HAP-1 (cell line): ENCODE results near the gene QSOX1.

Source experiments
- DNase-seq, 2 experiments: peaks; one replicate each; pipeline ENCODE4 v3.0.0-alpha.2; 2016 to 2020; ENCODE audit warnings: low spot score in 2 of 2
- H3K27me3 ChIP-seq: fragments of 250-450 bp; sonication (Bioruptor Pico); 2 replicates; pipeline ENCODE4 v1.5.1; 2020; ENCODE audit warnings: low read depth, mild to moderate bottlenecking, moderate library complexity
- H3K36me3 ChIP-seq: fragments of 250-450 bp; sonication (Bioruptor Pico); replicated peaks from 2 replicates; pipeline ENCODE4 v1.5.1; 2020; ENCODE audit warnings: mild to moderate bottlenecking
- H3K4me1 ChIP-seq: fragments of 250-450 bp; sonication (Bioruptor Pico); 2 replicates; pipeline ENCODE4 v1.5.1; 2020; ENCODE audit warnings: mild to moderate bottlenecking
- H3K4me3 ChIP-seq: fragments of 250-450 bp; sonication (Bioruptor Pico); 2 replicates; pipeline ENCODE4 v1.5.1; 2020; ENCODE audit warnings: mild to moderate bottlenecking, moderate library complexity
- H3K9me3 ChIP-seq: fragments of 250-450 bp; sonication (Bioruptor Pico); 2 replicates; pipeline ENCODE4 v1.5.1; 2020; ENCODE audit warnings: mild to moderate bottlenecking, moderate library complexity
- in situ Hi-C: fragments of 300-500 bp; cut with MboI; formaldehyde crosslinking; loops from 3 replicates; pipeline ENCODE4 v1.14.3; 2020; ENCODE audit warnings: low sequenced_read_pairs, inconsistent platforms, mixed read lengths

QSOX1 gene

DNA sequence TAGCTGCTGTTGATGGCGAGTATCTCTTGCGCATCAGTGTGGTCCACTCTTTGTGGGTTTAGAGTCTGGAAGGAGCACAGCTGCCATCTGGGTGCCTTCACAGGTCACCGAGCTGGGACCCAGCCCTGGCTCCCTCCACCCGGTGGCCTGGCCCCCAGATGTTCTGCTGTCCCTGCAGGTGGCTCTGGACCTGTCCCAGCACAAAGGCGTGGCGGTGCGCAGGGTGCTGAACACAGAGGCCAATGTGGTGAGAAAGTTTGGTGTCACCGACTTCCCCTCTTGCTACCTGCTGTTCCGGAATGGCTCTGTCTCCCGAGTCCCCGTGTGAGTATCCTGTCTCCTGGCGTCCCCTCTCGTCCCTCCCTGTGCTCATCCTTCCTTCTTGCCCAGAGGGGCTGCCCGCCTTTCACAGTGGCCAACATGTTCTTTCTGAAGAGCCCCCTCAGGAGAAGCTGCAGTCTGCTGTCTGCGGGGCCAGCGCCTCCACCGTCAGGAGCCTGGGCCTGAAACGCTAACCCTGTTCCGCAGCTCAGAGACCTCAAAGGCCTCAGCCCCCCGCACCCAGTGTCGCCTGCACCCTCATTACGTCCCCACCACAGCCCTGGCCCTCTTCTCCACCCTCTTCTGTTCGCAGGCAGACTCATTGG is 27.4 kb downstream of the QSOX1 start:
- in situ Hi-C loops = loop anchor here (10.0 kb wide), 3 partner anchors 233 to 477 kb away; no protein-coding TSS in a partner anchor
- Histone ChIP-seq H3K9me3 (no peaks in the 10 kb centered on the region), H3K4me1 (no peaks in the 10 kb centered on the region), H3K36me3 (no peaks in the 10 kb centered on the region), H3K27me3 (no peaks in the 10 kb centered on the region), H3K4me3 (no peak overlapping the region)
- DNase-seq = no peak

DNA sequence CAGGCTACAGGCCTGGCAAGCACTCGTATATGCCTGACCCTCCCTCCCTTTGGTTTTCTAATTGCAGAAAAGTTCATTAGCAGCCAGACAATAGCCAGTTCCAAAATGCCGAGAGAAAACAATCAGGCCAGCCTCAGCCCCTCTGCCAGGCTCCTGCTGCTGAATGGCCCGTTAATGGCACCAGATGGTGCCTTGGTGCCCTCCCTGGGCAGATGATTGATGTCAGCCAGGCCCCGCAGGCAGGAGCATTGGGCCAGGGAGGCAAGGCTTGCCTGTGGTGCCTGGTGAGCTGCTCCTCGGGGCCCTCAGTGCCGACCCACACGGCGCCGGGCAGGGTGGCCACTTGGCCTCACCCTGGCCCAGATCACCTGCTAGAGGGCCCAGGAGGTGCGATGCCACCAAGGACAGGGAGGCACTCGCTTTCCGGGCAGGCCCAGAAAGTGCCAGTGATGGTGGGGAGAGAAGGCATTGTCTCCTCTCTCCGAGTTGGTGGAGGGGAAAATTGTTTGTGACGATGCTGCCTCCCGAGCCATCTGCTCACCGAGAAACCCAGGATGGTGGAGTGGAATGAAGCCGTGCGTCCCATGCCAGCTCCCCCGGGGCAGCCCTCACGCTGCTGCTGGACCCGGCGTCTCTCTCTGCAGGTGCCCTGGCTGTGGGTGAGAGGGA is 28.1 kb downstream of the QSOX1 start:
- Histone ChIP-seq H3K27me3 (no peaks in the 10 kb centered on the region), H3K4me3 (no peak overlapping the region), H3K36me3 (no peaks in the 10 kb centered on the region), H3K4me1 (no peaks in the 10 kb centered on the region), H3K9me3 (no peaks in the 10 kb centered on the region)
- no peak for DNase-seq
- in situ Hi-C loops = loop anchor here (10.0 kb wide), 3 partner anchors 232 to 478 kb away; no protein-coding TSS in a partner anchor

DNA sequence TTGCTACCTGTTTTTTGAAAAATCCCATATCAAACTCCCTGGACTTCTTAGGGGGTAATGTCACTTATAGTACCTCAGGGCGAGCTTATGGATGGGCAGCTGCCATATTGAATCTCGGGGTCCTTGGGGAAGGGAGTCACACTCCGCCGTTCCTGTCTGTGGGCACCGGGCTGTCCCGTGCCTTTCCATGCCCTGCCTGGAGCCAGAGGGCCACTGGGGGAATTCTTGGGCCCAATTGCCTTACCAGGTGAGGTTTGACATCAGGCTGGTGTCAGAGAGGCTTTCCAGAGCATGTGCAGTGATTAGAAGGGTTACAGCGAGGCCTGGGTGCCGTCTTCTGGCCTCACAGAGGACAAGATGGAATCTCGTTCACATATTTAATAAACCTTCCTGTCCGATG is 28.8 kb downstream of the QSOX1 start:
- Histone ChIP-seq H3K27me3 (no peaks in the 10 kb centered on the region), H3K4me3 (no peak overlapping the region), H3K36me3 (no peaks in the 10 kb centered on the region), H3K4me1 (no peaks in the 10 kb centered on the region), H3K9me3 (no peaks in the 10 kb centered on the region)
- in situ Hi-C loops = loop anchor here (10.0 kb wide), 3 partner anchors 231 to 479 kb away; no protein-coding TSS in a partner anchor
- no peak for DNase-seq

DNA sequence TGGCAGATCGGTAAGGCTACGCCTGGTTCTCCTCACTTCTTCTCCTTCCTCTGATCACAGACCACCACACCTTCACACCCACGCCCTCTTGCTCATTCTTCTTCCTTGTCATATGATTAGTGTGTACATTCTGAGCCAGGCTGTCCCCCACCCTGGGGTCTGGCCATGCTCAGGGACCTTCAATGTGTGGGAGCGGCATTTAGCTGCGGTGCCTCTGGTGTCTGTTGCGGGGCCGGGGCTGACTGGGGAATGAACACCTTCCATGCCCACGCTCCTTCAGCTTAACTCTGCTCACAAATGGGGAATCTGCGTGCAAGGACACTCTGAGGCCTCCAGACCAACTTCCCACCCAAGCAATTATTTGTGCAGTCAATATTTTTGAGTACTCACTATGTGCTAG is 29.4 kb downstream of the QSOX1 start:
- Histone ChIP-seq H3K9me3 (no peaks in the 10 kb centered on the region), H3K36me3 (no peaks in the 10 kb centered on the region), H3K27me3 (no peaks in the 10 kb centered on the region), H3K4me3 (no peak overlapping the region), H3K4me1 (no peaks in the 10 kb centered on the region)
- in situ Hi-C loops = loop anchor here (10.0 kb wide), 3 partner anchors 231 to 479 kb away; no protein-coding TSS in a partner anchor
- no peak for DNase-seq

DNA sequence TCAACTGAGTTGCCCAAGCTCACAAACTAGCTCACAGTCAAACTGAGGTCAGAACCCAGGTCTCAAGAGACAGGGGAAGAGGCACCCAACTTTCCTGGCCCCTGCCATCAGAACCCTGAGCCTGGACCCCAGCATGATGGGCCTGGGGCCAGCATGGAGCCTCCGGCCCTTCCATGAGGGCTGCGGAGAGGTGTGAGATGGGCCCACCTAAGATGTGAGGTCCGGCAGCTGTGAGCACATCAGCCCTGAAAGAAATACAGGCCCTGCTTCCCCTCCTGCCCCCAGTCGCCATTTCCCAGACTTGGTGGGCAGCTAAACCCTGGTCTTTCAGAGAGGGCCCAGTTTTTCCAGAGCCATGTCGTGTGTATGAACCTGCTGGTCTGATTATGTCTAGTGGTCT is 30.6 kb downstream of the QSOX1 start:
- DNase-seq = no peak
- in situ Hi-C loops = loop anchor here (10.0 kb wide), 3 partner anchors 230 to 480 kb away; no protein-coding TSS in a partner anchor
- no peaks in the 10 kb centered on the region for H3K27me3 ChIP-seq

DNA sequence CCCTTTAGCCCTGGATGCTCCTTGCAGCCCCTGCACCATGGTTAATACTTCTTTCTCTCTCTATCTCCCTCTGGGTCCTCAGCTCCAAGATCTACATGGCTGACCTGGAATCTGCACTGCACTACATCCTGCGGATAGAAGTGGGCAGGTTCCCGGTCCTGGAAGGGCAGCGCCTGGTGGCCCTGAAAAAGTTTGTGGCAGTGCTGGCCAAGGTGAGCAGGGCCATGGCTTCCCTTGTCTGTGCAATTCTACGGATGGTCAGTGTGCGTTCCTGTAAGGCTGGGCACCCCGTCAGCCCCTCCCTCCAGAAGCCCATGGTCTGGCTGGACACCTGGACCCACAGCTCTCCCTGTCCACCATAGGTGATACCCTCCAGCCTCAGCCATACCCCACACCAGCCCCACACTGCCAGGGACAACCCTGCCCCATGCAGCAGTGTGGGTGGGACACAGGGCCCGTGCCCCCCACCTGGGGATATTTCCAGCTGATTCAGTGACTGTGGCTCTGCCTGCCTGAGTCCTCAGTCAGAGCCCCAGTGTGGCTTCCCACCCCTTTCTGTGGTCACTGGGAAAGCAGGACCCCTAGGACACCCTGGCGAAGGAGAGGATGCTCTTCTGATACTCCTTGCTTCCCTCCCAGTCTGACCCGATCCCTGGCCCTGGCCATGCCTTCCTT is 31.4 kb downstream of the QSOX1 start:
- Histone ChIP-seq H3K4me1 (no peaks in the 10 kb centered on the region), H3K4me3 (no peak overlapping the region), H3K27me3 (no peaks in the 10 kb centered on the region), H3K9me3 (no peaks in the 10 kb centered on the region), H3K36me3 (no peaks in the 10 kb centered on the region)
- DNase-seq = no peak
- in situ Hi-C loops = loop anchor here (10.0 kb wide), 3 partner anchors 229 to 481 kb away; no protein-coding TSS in a partner anchor

More for the DNA sequence above, 30.6 kb downstream of the QSOX1 start:
- H3K4me1 ChIP-seq = no peaks in the 10 kb centered on the region
- H3K36me3 ChIP-seq = no peaks in the 10 kb centered on the region
- no peak overlapping the region for H3K4me3 ChIP-seq
- no peaks in the 10 kb centered on the region for H3K9me3 ChIP-seq

DNA sequence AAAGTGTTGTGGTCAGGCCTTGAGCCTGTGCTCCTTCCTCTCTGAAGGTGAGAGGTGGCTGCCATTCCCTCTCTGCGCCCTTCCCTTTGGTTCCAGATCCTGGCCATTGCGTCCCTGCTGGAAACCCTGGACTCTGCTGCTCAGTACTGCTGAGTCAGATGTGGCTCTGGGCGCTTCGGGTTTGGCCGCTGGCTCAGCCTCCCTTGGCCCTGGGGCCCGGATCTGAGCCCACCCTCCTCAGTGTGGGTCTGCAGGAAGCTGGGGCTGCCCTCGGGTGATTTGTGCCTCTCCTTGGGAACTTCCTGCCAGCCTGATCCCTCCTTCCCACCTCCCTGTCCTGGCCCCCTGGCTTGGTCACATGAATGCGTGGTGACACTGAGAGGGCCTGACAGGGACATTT is 32.2 kb downstream of the QSOX1 start:
- Histone ChIP-seq H3K27me3 (no peaks in the 10 kb centered on the region), H3K36me3 (no peaks in the 10 kb centered on the region), H3K4me1 (no peaks in the 10 kb centered on the region), H3K4me3 (no peak overlapping the region), H3K9me3 (no peaks in the 10 kb centered on the region)
- DNase-seq = no peak
- in situ Hi-C loops = loop anchor here (10.0 kb wide), 3 partner anchors 228 to 482 kb away; no protein-coding TSS in a partner anchor

DNA sequence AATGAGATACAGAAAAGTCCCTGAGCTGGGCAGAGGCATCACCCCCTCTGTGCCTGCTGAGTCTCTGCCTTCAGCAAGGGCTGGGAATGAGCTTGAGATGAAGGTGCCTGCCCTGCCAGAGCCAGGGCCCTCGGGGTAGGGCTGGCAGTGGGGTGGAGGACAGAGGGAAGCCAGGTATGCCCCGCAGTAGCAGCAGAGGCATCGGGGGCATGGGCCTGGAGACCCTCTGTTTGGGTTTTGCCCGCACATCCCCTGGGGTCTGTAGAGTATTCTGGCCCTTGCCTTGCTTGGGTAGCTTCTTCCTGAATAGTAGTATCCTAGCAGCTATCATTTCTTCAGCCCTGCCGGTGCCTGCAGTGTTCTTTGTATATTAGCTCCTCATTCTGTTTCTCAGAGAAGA is 33.0 kb downstream of the QSOX1 start:
- in situ Hi-C loops = loop anchor here (10.0 kb wide), 3 partner anchors 227 to 483 kb away; no protein-coding TSS in a partner anchor
- no peaks in the 10 kb centered on the region for H3K9me3 ChIP-seq
- H3K36me3 ChIP-seq = no peaks in the 10 kb centered on the region
- H3K27me3 ChIP-seq = no peaks in the 10 kb centered on the region
- DNase-seq = no peak
- no peak overlapping the region for H3K4me3 ChIP-seq
- no peaks in the 10 kb centered on the region for H3K4me1 ChIP-seq

DNA sequence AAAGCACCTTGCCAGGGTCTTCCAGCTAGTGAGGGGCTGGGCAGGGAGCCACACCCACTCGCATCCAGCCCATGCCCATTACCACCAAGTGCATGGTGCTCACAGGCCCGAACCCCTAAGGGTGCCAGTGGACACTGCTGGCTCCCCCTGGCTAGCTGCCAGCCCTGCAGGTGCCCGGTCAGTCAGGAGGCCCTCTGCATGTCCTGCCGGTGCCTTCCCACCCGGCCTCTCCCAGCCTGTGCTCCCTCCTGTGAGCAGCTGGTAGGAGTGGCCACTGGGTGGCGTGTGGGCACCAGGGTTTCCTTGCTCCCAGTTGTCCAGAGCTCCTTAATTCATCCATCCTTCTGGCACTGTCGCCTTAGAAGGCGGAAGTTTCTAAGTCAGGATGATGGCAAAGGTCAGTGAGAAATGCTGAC is 33.4 kb downstream of the QSOX1 start:
- no peaks in the 10 kb centered on the region for H3K36me3 ChIP-seq
- H3K4me3 ChIP-seq = no peak overlapping the region
- peak; percentile 64 to 83 for DNase-seq
- no peaks in the 10 kb centered on the region for H3K27me3 ChIP-seq
- no peaks in the 10 kb centered on the region for H3K4me1 ChIP-seq
- in situ Hi-C loops = loop anchor here (10.0 kb wide), 3 partner anchors 227 to 483 kb away; no protein-coding TSS in a partner anchor
- H3K9me3 ChIP-seq = no peaks in the 10 kb centered on the region

DNA sequence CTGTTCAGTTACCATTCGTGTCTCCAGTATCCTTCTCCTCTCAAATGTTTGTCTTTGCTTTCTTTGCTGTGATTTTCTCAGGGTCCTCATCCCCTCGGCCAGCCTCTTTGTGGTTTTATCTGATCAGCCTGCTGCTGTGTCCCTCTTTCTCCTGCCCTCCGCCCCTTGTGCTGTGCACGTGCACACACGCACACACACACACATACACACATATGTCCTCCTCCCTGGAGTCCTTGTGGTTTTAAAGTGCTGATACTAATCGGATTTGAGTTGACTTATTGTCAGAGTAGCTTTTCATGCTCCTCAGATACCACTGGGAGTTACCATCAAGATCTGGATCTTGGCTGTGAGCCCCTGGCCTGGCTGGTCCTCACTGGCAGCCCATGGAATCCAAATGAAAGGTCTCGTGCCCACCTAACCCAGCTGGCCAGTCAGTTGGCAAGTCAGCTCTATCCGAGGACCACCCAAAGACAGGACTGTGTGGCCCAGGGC is 34.1 kb downstream of the QSOX1 start:
- no peak for DNase-seq
- no peaks in the 10 kb centered on the region for H3K27me3 ChIP-seq
- in situ Hi-C loops = loop anchor here (10.0 kb wide), 3 partner anchors 226 to 484 kb away; no protein-coding TSS in a partner anchor
- H3K4me1 ChIP-seq = no peaks in the 10 kb centered on the region
- H3K9me3 ChIP-seq = no peaks in the 10 kb centered on the region
- no peaks in the 10 kb centered on the region for H3K36me3 ChIP-seq
- H3K4me3 ChIP-seq = no peak overlapping the region

DNA sequence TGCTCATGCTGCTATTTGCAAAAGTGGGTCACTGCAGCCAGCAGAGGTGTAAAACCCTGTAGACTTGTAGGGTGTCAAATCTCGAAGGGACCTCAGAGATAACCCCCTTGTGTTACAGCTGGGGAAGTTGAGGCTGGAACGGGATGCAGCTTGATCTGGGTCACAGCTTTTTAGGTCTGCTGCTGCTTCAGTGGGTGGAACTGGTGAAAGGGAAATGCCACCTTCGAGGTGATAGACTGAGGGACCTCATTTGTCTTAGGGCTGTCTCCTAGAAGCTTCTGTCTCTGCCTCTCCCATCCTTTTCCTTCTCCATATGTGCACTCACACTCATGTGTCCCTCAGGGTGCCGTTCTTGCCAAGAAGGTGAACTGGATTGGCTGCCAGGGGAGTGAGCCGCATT is 35.4 kb downstream of the QSOX1 start:
- no peaks in the 10 kb centered on the region for H3K27me3 ChIP-seq
- DNase-seq = no peak
- no peaks in the 10 kb centered on the region for H3K36me3 ChIP-seq
- no peak overlapping the region for H3K4me3 ChIP-seq
- H3K4me1 ChIP-seq = no peaks in the 10 kb centered on the region
- H3K9me3 ChIP-seq = no peaks in the 10 kb centered on the region
- in situ Hi-C loops = no loop called here

DNA sequence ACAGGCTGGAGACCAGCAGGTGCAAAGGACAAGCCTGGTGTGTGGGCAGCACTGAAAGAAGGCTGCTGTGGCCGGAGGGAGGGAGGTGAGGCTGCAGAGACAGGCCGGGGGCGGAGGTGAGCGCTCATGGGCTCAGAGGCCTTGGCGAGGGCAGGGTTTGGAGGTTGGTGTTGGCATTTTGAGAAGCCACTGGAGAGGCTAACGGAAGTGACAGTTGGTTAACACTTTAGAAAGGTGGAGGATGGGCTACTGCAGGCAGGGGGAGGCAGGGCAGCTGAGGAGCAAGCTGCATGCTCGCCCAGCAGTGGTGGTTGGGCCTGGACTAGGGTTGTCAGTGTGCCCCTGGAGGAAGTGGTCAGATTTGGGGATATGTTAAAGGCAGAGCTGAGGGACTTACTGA is 37.5 kb downstream of the QSOX1 start:
- no peaks in the 10 kb centered on the region for H3K27me3 ChIP-seq
- H3K4me1 ChIP-seq = no peaks in the 10 kb centered on the region
- in situ Hi-C loops = no loop called here
- no peak for DNase-seq
- H3K36me3 ChIP-seq = peaks cover 3% of the 10 kb centered on the region; the same call in 1 of the 2 replicates
- H3K4me3 ChIP-seq = no peak overlapping the region
- H3K9me3 ChIP-seq = no peaks in the 10 kb centered on the region

DNA sequence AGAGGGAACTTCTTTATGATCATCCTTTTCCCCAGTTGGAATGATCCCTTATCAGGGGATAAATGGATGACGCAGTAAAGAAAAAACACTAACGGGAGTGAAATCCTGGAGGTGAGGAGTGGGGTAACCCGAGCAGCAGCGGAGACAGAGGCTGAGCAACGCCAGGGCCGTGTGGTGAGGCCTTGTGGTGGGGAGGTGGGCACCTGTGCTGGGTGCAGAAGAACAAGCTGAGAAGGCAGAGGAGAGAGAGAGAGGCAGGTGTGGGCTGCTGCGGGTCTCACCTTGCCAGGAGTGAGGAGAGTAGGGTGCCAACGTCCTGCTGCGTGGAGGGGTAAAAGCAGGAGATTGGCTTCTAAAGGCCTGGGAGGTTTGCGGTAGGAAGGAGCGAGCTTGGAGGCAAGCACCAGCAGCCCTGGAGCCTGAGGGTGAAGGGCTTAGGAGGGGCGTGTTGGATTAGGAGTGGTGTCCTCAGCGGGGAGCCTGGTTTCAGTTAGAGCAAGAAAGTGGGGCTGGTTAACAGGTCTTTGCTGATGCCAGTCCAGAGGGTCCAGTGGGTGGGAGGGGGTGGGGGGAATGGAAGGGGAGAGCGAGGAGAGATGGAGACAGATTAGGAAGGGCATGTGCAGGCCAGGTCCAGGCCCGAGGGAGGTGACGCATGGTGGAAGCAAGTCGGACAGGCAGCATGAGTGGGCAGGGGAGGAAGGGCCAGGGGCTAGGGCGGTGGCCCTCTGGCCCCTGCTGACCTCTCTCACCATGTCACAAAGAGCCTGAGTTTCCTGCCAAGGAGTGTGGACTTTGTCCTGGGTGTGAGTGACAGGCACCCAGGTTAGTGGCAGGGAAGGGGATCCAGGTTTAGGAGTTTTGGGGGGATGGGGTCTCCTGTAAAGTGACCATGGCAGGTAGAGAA is 38.7 kb downstream of the QSOX1 start:
- Histone ChIP-seq H3K4me3 (no peak overlapping the region), H3K36me3 (peaks cover 3% of the 10 kb centered on the region; the same call in 1 of the 2 replicates), H3K9me3 (no peaks in the 10 kb centered on the region), H3K27me3 (no peaks in the 10 kb centered on the region), H3K4me1 (no peaks in the 10 kb centered on the region; the same call in 1 of the 2 replicates)
- in situ Hi-C loops = no loop called here
- DNase-seq = no peak
